CD4-positive, alpha-beta T cell treated with Interleukin-2 at 100 ng/mL for 4 hours (primary cell): ENCODE results near the gene MYH6.
"Not testable (repeated sequence)": the region's sequence is repeated elsewhere in the genome, so short reads cannot be mapped to it uniquely, and the experiment has no call there.

ENCODE experiments used
- DNase-seq: peaks from one replicate; pipeline ENCODE4 v3.0.0-alpha.2; 2020; ENCODE audit warnings: low spot score

The MYH6 gene

GRCh38 chr14:23414254-23414653 is 6.2 kb upstream of the MYH6 start:
- no peak for DNase-seq

- no peak for DNase-seq
These were observed 5.6 kb upstream of the MYH6 start for GRCh38 chr14:23413681-23414080.

GRCh38 chr14:23411563-23412525 is 3.8 kb upstream of the MYH6 start:
- DNase-seq = no peak

GRCh38 chr14:23409966-23410635 is 2.0 kb upstream of the MYH6 start:
- DNase-seq = no peak

GRCh38 chr14:23409475-23409874 is 1.4 kb upstream of the MYH6 start:
- no peak for DNase-seq

- DNase-seq = no peak
These were observed 196 bp upstream of the MYH6 start for GRCh38 chr14:23408307-23408630.

- DNase-seq = no peak
These were observed 1.2 kb downstream of the MYH6 start for GRCh38 chr14:23406725-23407355.

- no peak for DNase-seq
These were observed 1.8 kb downstream of the MYH6 start for GRCh38 chr14:23406244-23406643.

GRCh38 chr14:23405516-23406025 is 2.5 kb downstream of the MYH6 start:
- no peak for DNase-seq

GRCh38 chr14:23405096-23405495 is 3.0 kb downstream of the MYH6 start:
- no peak for DNase-seq

GRCh38 chr14:23404331-23404900 is 3.7 kb downstream of the MYH6 start:
- DNase-seq = no peak

GRCh38 chr14:23403908-23404307 is 4.2 kb downstream of the MYH6 start:
- DNase-seq = no peak

- DNase-seq = no peak
These were observed 5.0 kb downstream of the MYH6 start for GRCh38 chr14:23403139-23403438.

GRCh38 chr14:23402296-23403138 is 5.6 kb downstream of the MYH6 start:
- no peak for DNase-seq

- no peak for DNase-seq
These were observed 6.8 kb downstream of the MYH6 start for GRCh38 chr14:23401291-23401690.

- not testable (repeated sequence) for DNase-seq
These were observed 7.5 kb downstream of the MYH6 start for GRCh38 chr14:23400496-23401149.

- no peak for DNase-seq
These were observed 8.5 kb downstream of the MYH6 start for GRCh38 chr14:23399591-23399990.

- DNase-seq = no peak
These were observed 8.9 kb downstream of the MYH6 start for GRCh38 chr14:23399136-23399535.

GRCh38 chr14:23398348-23398747 is 9.7 kb downstream of the MYH6 start:
- DNase-seq = no peak

GRCh38 chr14:23396781-23397407 is 11.2 kb downstream of the MYH6 start:
- DNase-seq = no peak

GRCh38 chr14:23396126-23396525 is 11.9 kb downstream of the MYH6 start:
- no peak for DNase-seq
